Measurements from ENCODE around the gene EIF2B1.
"Not testable (repeated sequence)": the region's sequence is repeated elsewhere in the genome, so short reads cannot be mapped to it uniquely, and the experiment has no call there.

DNA sequence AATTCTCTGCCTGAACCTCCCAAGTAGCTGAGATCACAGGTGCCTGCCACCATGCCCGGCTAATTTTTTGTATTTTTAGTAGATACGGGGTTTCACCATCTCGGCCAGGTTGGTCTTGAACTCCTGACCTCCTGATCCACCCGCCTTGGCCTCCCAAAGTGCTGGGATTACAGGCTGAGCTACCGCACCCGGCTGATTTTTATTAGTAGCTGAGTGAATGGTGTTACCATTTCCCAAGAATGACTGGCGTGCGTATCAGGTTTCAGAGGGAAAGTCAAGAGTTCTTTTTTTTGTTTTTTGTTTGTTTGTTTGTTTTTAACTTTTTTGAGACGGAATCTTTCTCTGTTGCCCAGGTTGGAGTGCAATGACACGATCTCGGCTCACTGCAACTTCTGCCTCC is 30.0 kb downstream of the EIF2B1 start:
- TF ChIP-seq, protein P1, sequence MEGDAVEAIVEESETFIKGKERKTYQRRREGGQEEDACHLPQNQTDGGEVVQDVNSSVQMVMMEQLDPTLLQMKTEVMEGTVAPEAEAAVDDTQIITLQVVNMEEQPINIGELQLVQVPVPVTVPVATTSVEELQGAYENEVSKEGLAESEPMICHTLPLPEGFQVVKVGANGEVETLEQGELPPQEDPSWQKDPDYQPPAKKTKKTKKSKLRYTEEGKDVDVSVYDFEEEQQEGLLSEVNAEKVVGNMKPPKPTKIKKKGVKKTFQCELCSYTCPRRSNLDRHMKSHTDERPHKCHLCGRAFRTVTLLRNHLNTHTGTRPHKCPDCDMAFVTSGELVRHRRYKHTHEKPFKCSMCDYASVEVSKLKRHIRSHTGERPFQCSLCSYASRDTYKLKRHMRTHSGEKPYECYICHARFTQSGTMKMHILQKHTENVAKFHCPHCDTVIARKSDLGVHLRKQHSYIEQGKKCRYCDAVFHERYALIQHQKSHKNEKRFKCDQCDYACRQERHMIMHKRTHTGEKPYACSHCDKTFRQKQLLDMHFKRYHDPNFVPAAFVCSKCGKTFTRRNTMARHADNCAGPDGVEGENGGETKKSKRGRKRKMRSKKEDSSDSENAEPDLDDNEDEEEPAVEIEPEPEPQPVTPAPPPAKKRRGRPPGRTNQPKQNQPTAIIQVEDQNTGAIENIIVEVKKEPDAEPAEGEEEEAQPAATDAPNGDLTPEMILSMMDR (IDR thresholded peaks at IDR 0.05), result not testable (repeated sequence)
- TF ChIP-seq POLR2A (IDR thresholded peaks at IDR 0.05), result not testable (repeated sequence)
